GM21447 (cell line): Measurements from ENCODE around the gene RFX6.

Experiments
- ATAC-seq: cut with Tn5 transposase; IDR thresholded peaks from one replicate; pipeline ENCODE4 v1.9.1; 2021; ENCODE audit not compliant: unreplicated experiment

RFX6 gene

GRCh38 chr6:116895935-116896334 lies 18.9 kb downstream of the RFX6 start:
- ATAC-seq, result no peak

- no peak for ATAC-seq
These were observed 25.6 kb downstream of the RFX6 start for GRCh38 chr6:116902634-116903033.

- no peak for ATAC-seq
These were observed 46.0 kb downstream of the RFX6 start for GRCh38 chr6:116922853-116923548.

- ATAC-seq, result no peak
These were observed 47.2 kb downstream of the RFX6 start for GRCh38 chr6:116924245-116924644.

- ATAC-seq, result no peak
These were observed 48.2 kb downstream of the RFX6 start for GRCh38 chr6:116925088-116925794.

- no peak for ATAC-seq
These were observed 51.6 kb downstream of the RFX6 start for GRCh38 chr6:116928677-116929076.

- ATAC-seq, result no peak
These were observed 52.8 kb downstream of the RFX6 start for GRCh38 chr6:116929825-116930224.

- no peak for ATAC-seq
These were observed 54.4 kb downstream of the RFX6 start for GRCh38 chr6:116931456-116931855.

- ATAC-seq, result no peak
These were observed 55.5 kb downstream of the RFX6 start for GRCh38 chr6:116932496-116932895.

GRCh38 chr6:116933485-116933884 lies 56.4 kb downstream of the RFX6 start:
- ATAC-seq, result no peak

- no peak for ATAC-seq
These were observed 61.3 kb downstream of the RFX6 start for GRCh38 chr6:116938305-116938704.

- ATAC-seq, result no peak
These were observed 64.7 kb downstream of the RFX6 start for GRCh38 chr6:116941727-116942126.

GRCh38 chr6:116945809-116946208 lies 68.8 kb downstream of the RFX6 start:
- no peak for ATAC-seq

GRCh38 chr6:116948533-116949304 lies 71.7 kb downstream of the RFX6 start:
- no peak for ATAC-seq

GRCh38 chr6:116949964-116950363 lies 72.9 kb downstream of the RFX6 start:
- no peak for ATAC-seq

- no peak for ATAC-seq
These were observed 77.3 kb downstream of the RFX6 start for GRCh38 chr6:116954335-116954734.

GRCh38 chr6:116954938-116955337 lies 77.9 kb downstream of the RFX6 start:
- ATAC-seq, result no peak

- ATAC-seq, result no peak
These were observed 78.7 kb downstream of the RFX6 start for GRCh38 chr6:116955773-116956172.

- ATAC-seq, result no peak
These were observed 86.9 kb downstream of the RFX6 start for GRCh38 chr6:116963972-116964371.

GRCh38 chr6:116966675-116967576 lies 89.9 kb downstream of the RFX6 start:
- ATAC-seq, result no peak
